CD14-positive monocyte (primary cell): ENCODE results near the gene TNFRSF9. TPM values are rescaled to one million over a fixed set of nuclear protein-coding genes. Genes with fewer than 3 reads are reported as not detected.
"Not testable (repeated sequence)": the region's sequence is repeated elsewhere in the genome, so short reads cannot be mapped to it uniquely, and the experiment has no call there.

ENCODE experiments used
- DNase-seq, 3 donors: peaks; one replicate each; pipeline ENCODE4 v3.0.0-alpha.2; 2011 to 2022
- H2AFZ ChIP-seq: 2 replicates; pipeline ENCODE4 v1.6.0; 2012; ENCODE audit warnings: mild to moderate bottlenecking, low read depth, low read length, inconsistent platforms; ENCODE audit not compliant: insufficient read depth, poor library complexity, severe bottlenecking
- H3K27ac ChIP-seq, 2 donors: 1 replicate in 1 of 2; 2 replicates in 1 of 2; pipeline ENCODE4 v1.5.1; 2012 to 2013; ENCODE audit warnings: low read length in 2 of 2, control low read depth in 1 of 2, inconsistent platforms in 1 of 2, low read depth in 1 of 2, mild to moderate bottlenecking in 1 of 2
- H3K27me3 ChIP-seq, 2 donors: one replicate each; pipeline versions ENCODE4 v1.6.0 to v1.6.1; 2011 to 2013; ENCODE audit warnings: low read length in 2 of 2; ENCODE audit not compliant: control insufficient read depth in 2 of 2, insufficient read depth in 2 of 2
- H3K36me3 ChIP-seq, 2 donors: replicated peaks in 1 of 2; 1 replicate in 1 of 2; 2 replicates in 1 of 2; pipeline versions ENCODE4 v1.5.1 to v1.6.1; 2012 to 2013; ENCODE audit warnings: low read length in 2 of 2, control low read depth in 1 of 2, inconsistent platforms in 1 of 2, mild to moderate bottlenecking in 1 of 2; ENCODE audit not compliant: insufficient read depth in 2 of 2, control insufficient read depth in 1 of 2
- H3K4me1 ChIP-seq, 2 donors: 1 replicate in 1 of 2; 2 replicates in 1 of 2; pipeline versions ENCODE4 v1.5.1 to v1.6.1; 2012 to 2013; ENCODE audit warnings: low read length in 2 of 2, control low read depth in 1 of 2, inconsistent platforms in 1 of 2, mild to moderate bottlenecking in 1 of 2, moderate library complexity in 1 of 2; ENCODE audit not compliant: insufficient read depth in 2 of 2, control insufficient read depth in 1 of 2
- H3K4me2 ChIP-seq: replicated peaks from 2 replicates; pipeline ENCODE3; 2012; ENCODE audit warnings: low read length, moderate library complexity, mild to moderate bottlenecking; ENCODE audit not compliant: poor library complexity, severe bottlenecking; ENCODE audit errors: extremely low read depth
- H3K4me3 ChIP-seq, 3 experiments: fragments of 200-600 bp in 1 of 3; sonication (generic) in 1 of 3; replicated peaks in 1 of 3; 1 replicate in 2 of 3; 2 replicates in 1 of 3; pipeline ENCODE4 v1.5.1; 2011 to 2013; ENCODE audit warnings: low read length in 3 of 3, mild to moderate bottlenecking in 3 of 3, control low read depth in 2 of 3, low read depth in 2 of 3, inconsistent platforms in 1 of 3, moderate library complexity in 1 of 3
- H3K79me2 ChIP-seq: 2 replicates; pipeline ENCODE4 v1.6.0; 2012; ENCODE audit warnings: mild to moderate bottlenecking, control low read depth, inconsistent platforms, low read length, moderate library complexity; ENCODE audit not compliant: insufficient read depth
- H3K9ac ChIP-seq: 2 replicates; pipeline ENCODE4 v1.6.0; 2017; ENCODE audit warnings: low read length, mild to moderate bottlenecking; ENCODE audit not compliant: insufficient read depth, poor library complexity, severe bottlenecking
- H3K9me3 ChIP-seq, 2 donors: replicated peaks in 1 of 2; 1 replicate in 1 of 2; 2 replicates in 1 of 2; pipeline versions ENCODE4 v1.5.1 to v1.6.1; 2012 to 2013; ENCODE audit warnings: low read length in 2 of 2, control low read depth in 1 of 2; ENCODE audit not compliant: control insufficient read depth in 1 of 2, insufficient read depth in 1 of 2
- H4K20me1 ChIP-seq: 2 replicates; pipeline ENCODE4 v1.6.0; 2012; ENCODE audit warnings: mild to moderate bottlenecking, low read length, control low read depth, moderate library complexity; ENCODE audit not compliant: insufficient read depth
- H3K27ac Mint-ChIP-seq, 7 donors: one replicate each; pipeline ENCODE4 v1.8.0; 2020; ENCODE audit warnings: mild to moderate bottlenecking in 7 of 7, mixed read lengths in 7 of 7, moderate library complexity in 6 of 7, inconsistent platforms in 2 of 7
- H3K27me3 Mint-ChIP-seq, 3 donors: one replicate each; pipeline ENCODE4 v1.8.0; 2021 to 2022; ENCODE audit warnings: low read depth in 3 of 3, mild to moderate bottlenecking in 3 of 3, mixed read lengths in 3 of 3, moderate library complexity in 3 of 3, inconsistent platforms in 1 of 3
- H3K36me3 Mint-ChIP-seq, 2 donors: one replicate each; pipeline ENCODE4 v1.8.0; 2020; ENCODE audit warnings: mixed read lengths in 2 of 2, inconsistent platforms in 1 of 2, mild to moderate bottlenecking in 1 of 2
- H3K4me1 Mint-ChIP-seq: one replicate; pipeline ENCODE4 v1.8.0; 2020; ENCODE audit warnings: mild to moderate bottlenecking, mixed read lengths
- H3K4me3 Mint-ChIP-seq, 2 donors: one replicate each; pipeline ENCODE4 v1.8.0; 2020; ENCODE audit warnings: mild to moderate bottlenecking in 2 of 2, mixed read lengths in 2 of 2, moderate library complexity in 1 of 2
- H3K9me3 Mint-ChIP-seq, 7 donors: one replicate each; pipeline ENCODE4 v1.8.0; 2020 to 2022; ENCODE audit warnings: mixed read lengths in 7 of 7, mild to moderate bottlenecking in 6 of 7, moderate library complexity in 6 of 7, inconsistent platforms in 2 of 7
- CTCF ChIP-seq: fragments of 200-600 bp; IDR thresholded peaks from one replicate; pipeline ENCODE4 v1.8.0; 2022; ENCODE audit warnings: antibody characterized with exemption, mild to moderate bottlenecking
- WGBS: methylation state at CpG from one replicate; pipeline ENCODE4 v1.1.5; 2013; ENCODE audit warnings: missing lambda C conversion rate; ENCODE audit not compliant: insufficient coverage; 5-methylcytosine and 5-hydroxymethylcytosine counted together
- intact Hi-C, 2 donors: fragments of 100-400 bp; cut with micrococcal nuclease; formaldehyde crosslinking; loops; one replicate each; pipeline versions ENCODE4 v1.15.0 to v1.15.1; 2023
- polyA plus RNA-seq, 3 donors: library from polyadenylated mRNA; depleted of rRNA in 1 of 3; unstranded in 2 of 3; stranded (reverse) in 1 of 3; fragments of 300-500 nt in 2 of 3; fragments of >200 nt in 1 of 3; fragmentation: Illumina TruSeq in 2 of 3; gene quantifications; 1 replicate in 2 of 3; 2 replicates in 1 of 3; pipeline ENCODE4 v1.2.3, GENCODE V29; 2012 to 2021

TNFRSF9 gene
- polyA plus RNA-seq, 3 donors = 1.1 to 2.6 (median 2.6) TPM

GRCh38 chr1:7928247-7928646 lies 12.4 kb downstream of the TNFRSF9 start:
- 96% methylated on average over 2 of the region's 4 CpGs for WGBS
- H3K9me3 ChIP-seq = no peaks in the 10 kb centered on the region

GRCh38 chr1:7927061-7927460 lies 13.6 kb downstream of the TNFRSF9 start:
- H3K9ac ChIP-seq, H3K4me3 ChIP-seq, H2AFZ ChIP-seq, intact Hi-C loops, H3K27me3 ChIP-seq, H3K27ac Mint-ChIP-seq, H3K36me3 Mint-ChIP-seq, H3K79me2 ChIP-seq, H3K9me3 Mint-ChIP-seq, H3K4me3 Mint-ChIP-seq, H3K9me3 ChIP-seq, H3K27ac ChIP-seq, H3K36me3 ChIP-seq, H3K4me2 ChIP-seq, DNase-seq, H3K27me3 Mint-ChIP-seq, H4K20me1 ChIP-seq: not testable (repeated sequence)
- peaks cover 12% of the 10 kb centered on the region for H3K4me1 Mint-ChIP-seq
- WGBS = 94% methylated on average over 4 of the region's 8 CpGs
- peaks cover 10 to 13% of the 10 kb centered on the region in 2 donors for H3K4me1 ChIP-seq

More at GRCh38 chr1:7928247-7928646, 12.4 kb downstream of the TNFRSF9 start:
- H3K27ac ChIP-seq = no peak overlapping the region
- TF ChIP-seq CTCF = no peak
- peaks cover 0 to 6% (median 6%) of the 10 kb centered on the region in 3 donors for H3K27me3 Mint-ChIP-seq
- H3K4me1 Mint-ChIP-seq = peaks cover 12% of the 10 kb centered on the region
- H3K9ac ChIP-seq = no peak overlapping the region
- H3K4me1 ChIP-seq = peaks cover 10 to 13% of the 10 kb centered on the region in 2 donors
- H3K27me3 ChIP-seq = no peaks in the 10 kb centered on the region
- H3K36me3 ChIP-seq = no peaks in the 10 kb centered on the region
- H3K27ac Mint-ChIP-seq = no peak overlapping the region
- no peak overlapping the region for H3K4me3 ChIP-seq
- no peaks in the 10 kb centered on the region for H3K9me3 Mint-ChIP-seq
- no peak overlapping the region for H3K4me2 ChIP-seq
- H2AFZ ChIP-seq = no peak overlapping the region
- H3K4me3 Mint-ChIP-seq = no peak overlapping the region
- H4K20me1 ChIP-seq = no peaks in the 10 kb centered on the region
- no peak for DNase-seq
- no peaks in the 10 kb centered on the region for H3K79me2 ChIP-seq
- no peaks in the 10 kb centered on the region for H3K36me3 Mint-ChIP-seq
- intact Hi-C loops = no loop called here
